NK-92 treated with Interleukin-12 subunit alpha and Interleukin-12 subunit beta, amount 100 ng/mL, for 24 hours (cell line): ENCODE measurements around the gene TBC1D12.

Source experiments
- DNase-seq: peaks from one replicate; lab custom pipeline; 2025; lab: John Stamatoyannopoulos, UW

The TBC1D12 gene

DNA sequence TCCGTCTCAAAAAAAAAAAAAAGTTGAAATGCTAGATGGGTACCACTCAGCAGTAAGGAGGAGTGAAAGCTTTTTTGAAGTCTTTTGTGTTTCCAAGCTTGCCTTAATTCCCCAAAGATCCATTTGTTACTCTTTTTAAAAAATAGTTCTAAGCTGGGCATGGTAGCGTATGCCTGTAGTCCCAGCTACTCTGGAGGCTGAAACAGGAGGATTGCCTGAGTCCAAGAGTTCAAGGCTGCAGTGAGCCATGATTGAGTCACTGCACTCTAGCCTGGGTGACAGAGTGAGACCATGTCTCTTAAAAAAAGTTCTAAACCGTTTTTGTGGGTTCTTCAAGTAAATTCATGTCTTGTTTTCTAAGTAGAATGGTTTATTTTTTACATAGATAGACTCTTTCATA, 5.3 kb downstream of the TBC1D12 start:
- no peak for DNase-seq

DNA sequence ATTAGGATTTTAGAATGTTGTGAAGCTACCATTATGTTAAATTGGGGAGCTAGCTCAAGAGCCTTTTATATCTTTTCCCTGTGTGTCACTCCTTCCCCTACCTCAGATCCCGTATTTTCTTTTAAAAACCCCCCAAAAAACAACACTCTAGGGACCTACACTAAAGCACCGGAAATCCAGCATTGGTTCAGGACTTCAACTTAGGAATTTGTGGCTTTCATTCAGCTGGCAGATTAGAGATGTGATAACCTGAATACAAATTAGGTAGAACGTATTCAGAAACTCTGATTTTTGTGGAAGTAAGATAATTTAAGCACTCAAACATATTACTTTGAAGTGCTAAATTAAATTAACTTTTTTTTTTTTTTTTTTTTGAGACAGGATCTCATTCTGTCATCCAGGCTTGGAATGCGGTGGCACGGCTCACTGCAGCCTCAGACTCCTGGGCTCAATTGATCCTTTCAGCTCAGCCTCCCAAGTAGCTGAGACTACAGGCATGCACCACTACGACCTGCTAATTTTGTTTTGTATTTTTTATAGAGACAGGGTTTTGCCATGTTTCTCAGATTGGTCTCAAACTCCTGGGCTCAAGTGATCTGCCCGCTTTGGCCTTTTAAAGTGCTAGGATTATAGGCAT, 6.8 kb downstream of the TBC1D12 start:
- DNase-seq, result no peak

- no peak for DNase-seq
Measured at GRCh38 chr10:94411304-94411703, 9.0 kb downstream of the TBC1D12 start.

DNA sequence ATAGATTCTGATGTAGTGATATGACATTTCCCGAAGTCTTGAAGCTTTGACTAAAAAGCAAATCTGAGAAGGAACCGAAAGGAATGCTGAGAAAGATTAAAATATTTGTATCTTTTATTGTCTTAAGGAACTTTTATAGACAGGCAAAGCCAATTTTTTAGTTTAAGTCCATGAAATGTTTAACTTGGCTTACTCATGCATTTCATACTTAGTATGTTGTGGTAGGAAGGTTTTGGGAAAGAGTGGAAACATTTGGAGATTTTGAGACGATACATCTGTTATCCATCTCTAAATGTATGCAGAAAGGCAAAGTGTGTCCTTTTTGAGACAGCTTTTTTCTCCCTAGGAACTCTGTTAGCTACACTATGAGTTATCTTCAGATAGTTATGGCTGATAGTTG, 10.1 kb downstream of the TBC1D12 start:
- no peak for DNase-seq

- DNase-seq, result no peak
Measured at GRCh38 chr10:94413361-94413760, 11.0 kb downstream of the TBC1D12 start.

GRCh38 chr10:94416896-94417295, 14.6 kb downstream of the TBC1D12 start:
- no peak for DNase-seq

GRCh38 chr10:94417321-94417720, 15.0 kb downstream of the TBC1D12 start:
- DNase-seq, result no peak

- no peak for DNase-seq
Measured at GRCh38 chr10:94420516-94420915, 18.2 kb downstream of the TBC1D12 start.

DNA sequence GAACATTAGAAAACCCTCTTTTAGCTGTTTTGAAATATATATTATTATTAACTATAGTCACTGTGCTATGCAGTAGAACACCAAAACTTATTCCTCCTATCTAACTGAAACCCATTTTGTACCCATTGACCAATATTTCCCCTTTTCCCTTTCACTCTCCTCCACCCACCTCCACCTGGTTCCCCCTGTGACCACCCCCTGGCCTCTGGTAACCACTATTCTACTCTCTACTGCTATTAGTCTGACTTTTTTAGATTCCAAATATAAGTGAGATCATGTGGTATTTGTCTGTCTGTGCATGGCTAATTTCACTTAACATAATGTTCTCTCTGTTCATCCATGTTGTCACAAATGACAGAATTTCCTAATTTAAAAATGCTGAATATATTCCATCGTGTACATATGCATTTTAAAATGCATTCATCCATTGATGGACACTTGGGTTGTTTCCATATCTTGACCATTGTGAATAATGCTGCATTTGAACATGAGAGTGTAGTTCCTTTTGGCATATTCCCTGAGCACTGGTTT, 18.7 kb downstream of the TBC1D12 start:
- no peak for DNase-seq

DNA sequence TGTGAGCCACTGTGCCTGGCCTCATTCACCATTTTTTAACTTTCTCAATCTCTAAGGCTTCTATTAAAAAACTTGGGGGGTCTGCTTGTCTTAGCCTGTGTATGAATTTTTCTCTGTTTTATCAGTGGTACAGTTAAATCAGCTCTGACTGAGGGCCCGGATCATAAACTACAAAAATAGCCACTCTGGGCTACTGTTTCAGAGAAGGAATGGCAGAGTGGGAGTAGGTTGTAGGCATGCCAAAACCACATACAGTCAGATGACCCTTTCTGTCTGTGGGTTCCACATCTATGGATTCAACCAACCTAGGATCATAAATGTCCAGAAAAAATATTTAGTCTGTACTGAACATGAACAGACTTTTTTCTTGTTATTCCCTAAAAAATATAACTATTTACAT, 21.3 kb downstream of the TBC1D12 start:
- DNase-seq, result no peak

DNA sequence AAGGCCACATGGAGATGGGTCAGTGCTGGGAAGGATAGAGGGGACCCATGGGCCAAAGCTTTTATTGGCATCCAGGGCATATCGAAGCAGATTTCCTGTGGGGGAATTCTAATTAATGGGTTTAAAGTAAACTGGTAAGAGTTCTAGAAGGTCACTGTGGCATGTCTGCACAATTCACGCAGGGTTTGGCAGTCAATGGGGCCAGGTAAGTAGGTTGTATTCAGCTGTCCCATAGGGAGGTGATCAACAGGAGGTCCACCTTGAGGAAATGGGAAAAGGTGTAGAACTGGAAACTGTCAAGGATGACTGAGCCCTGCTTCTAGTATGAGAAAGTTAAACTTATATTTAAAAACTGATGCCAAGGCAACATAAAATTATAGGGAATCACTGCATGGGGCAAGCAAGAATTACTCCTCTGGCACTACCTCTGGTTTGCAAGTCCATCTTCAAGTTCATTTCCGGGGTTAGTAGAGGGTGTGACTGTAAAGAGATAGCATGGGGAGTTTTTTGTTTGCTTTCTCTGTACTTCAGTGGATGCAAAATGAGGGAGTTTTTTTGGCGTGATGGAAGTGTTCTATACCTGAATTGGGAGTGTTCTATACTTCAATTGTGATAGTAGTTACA, 22.5 kb downstream of the TBC1D12 start:
- DNase-seq, result no peak

- no peak for DNase-seq
Measured at GRCh38 chr10:94425942-94426341, 23.6 kb downstream of the TBC1D12 start.

GRCh38 chr10:94427166-94427565, 24.8 kb downstream of the TBC1D12 start:
- DNase-seq, result no peak

DNA sequence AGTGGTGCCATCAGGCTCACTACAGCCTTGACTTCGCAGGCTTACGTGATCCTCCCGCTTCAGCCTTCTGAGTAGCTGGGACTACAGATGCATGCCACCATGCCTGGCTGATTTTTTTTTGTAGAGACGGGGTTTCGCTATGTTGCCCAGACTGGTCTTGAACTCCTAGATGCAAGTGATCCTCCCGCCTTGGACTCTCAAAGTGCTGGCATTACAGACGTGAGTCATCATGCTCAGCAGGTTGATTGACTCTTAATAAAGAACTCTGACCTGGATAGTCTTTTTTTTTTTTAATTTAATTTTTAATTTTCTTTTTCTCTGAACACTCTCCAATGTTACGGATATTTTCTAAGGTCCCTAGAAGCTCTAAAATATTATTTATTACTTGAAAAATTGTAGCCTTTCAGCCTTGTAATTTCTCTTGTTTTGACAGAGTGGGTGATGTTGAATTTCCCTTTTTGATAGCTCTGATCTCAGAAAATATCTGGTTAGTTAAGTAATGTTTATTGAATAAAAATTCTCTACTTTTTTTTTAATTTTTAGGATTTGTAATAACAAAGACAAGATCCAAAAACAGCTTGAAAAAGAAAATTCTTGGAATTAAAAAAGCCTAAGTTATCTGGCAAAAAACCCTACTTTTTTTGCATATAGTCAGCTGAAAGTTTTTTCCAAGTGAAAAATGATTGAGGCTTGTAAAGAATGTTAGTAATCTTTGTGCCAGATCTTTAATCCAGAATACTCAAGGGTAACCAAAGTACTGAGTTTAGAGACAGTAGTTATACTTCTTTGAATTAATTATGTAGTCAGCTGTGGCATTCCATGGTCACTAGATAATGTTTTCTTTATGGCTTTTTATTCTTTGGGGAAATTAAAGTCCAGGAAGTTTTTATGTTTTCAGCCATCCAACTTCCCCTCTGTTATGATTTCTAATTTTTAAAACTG, 26.7 kb downstream of the TBC1D12 start:
- no peak for DNase-seq

- DNase-seq, result no peak
Measured at GRCh38 chr10:94430701-94431100, 28.4 kb downstream of the TBC1D12 start.

- DNase-seq, result no peak
Measured at GRCh38 chr10:94432443-94432842, 30.1 kb downstream of the TBC1D12 start.

- peak; percentile 2 for DNase-seq
Measured at GRCh38 chr10:94439275-94439861, 37.0 kb downstream of the TBC1D12 start.

GRCh38 chr10:94440096-94440495, 37.8 kb downstream of the TBC1D12 start:
- no peak for DNase-seq

- DNase-seq, result no peak
Measured at GRCh38 chr10:94443047-94443446, 40.7 kb downstream of the TBC1D12 start.

DNA sequence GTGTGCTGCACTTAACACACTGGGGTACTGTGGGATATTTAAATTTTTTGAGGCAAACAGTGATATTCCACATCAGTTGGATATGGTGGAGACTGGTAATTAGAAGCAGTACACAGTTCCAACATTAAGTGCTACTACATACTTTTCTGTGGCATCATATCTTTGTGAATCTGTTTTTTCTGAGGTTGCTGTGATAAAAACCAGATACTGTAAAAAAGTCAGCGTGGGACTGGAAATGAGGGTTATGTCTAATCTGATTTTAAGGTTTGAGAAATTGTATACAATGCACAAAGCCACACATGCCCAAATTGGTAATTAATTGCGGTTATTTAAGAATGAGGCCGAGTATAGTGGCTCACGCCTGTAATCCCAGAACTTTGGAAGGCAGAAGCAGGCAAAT, 41.2 kb downstream of the TBC1D12 start:
- no peak for DNase-seq

DNA sequence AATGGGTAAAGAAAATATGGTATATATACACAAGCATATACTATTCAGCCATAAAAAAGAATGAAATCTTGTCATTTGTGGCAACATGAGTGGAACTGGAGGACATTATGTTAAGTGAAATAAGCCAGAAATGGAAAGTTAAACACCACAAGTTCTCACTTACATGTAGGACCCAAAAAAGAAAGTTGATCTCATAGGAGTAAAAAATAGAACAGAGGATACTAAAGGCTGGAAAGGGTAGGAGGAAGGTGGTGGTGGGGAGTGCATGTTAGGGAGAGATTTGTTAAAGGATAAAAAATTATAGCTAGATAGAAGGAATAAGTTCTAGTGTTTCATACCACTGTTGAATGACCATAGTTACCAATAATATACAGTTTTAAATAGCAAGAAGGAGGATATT, 48.4 kb downstream of the TBC1D12 start:
- no peak for DNase-seq

DNA sequence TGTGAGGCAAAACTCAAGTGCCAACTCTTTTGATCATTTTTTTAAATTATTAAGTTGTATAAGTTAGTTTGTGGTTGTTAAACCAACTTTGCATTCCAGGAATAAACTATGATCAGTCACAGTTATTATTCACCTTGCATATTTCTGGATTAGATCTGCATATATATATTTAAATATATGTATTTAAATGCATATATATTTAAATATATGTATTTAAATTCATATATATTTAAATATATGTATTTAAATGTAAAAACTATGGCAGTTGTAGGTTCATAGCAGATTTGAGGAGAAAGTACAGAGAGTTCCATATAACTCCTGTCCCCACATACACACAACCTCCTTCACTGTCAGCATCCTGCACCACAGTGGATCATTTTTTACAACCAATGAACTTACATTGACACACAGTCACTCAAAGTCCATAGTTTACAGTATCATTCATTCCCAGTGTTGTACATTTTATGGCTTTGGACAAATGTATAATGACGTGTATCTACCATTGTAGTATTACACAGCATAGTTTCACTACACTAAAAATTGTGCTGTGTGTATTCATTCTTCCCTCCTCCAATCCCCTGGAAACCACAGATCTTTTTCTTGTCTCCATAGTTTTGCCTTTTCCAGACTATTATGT, 49.7 kb downstream of the TBC1D12 start:
- no peak for DNase-seq
